Ecto neural progenitor cell (in vitro differentiated cells): Measurements from ENCODE around the gene SNED1.

Source experiments
- DNase-seq: peaks from one replicate; pipeline ENCODE4 v3.0.0-alpha.2; 2018; ENCODE audit warnings: low spot score

SNED1 gene

GRCh38 chr2:241030333-241030680, 31.9 kb downstream of the SNED1 start:
- DNase-seq, result no peak

- no peak for DNase-seq
Measured at GRCh38 chr2:241030883-241031282, 32.5 kb downstream of the SNED1 start.

DNA sequence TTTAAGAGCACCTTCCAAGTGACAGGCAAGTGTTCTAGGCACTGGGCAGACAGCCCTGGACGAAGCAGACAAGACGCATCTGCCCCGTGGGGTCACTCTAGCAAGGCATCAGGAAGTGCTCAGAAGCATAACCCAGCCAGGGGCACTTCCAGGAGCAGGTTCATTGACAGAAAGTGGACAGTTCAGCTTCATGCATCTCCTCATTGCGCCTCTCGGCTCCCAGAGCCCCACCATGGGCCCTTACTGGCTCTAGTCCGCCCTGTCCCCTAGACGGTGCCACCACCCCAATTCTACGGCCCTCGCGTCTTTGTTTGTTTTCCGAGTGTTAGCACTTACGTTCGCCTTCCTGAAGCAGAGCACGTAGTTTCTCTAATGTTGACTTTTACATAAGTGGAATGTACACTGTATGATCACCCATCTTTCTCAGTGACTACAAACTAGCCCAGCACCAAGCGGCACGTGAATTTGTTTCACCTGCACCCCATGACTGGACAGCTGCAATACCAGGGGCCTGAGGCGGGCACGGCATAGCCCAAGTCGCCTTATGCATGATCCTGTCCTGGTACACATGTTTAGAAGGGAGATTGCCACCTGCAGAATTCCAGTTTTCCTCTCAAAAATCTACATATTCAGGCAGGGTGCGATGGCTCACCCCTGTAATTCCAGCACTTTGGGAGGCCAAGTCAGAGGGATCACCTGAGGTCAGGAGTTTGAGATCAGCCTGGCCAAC, 33.2 kb downstream of the SNED1 start:
- DNase-seq, result peak; percentile 41

GRCh38 chr2:241033336-241033987, 35.0 kb downstream of the SNED1 start:
- peak; percentile 45 for DNase-seq

DNA sequence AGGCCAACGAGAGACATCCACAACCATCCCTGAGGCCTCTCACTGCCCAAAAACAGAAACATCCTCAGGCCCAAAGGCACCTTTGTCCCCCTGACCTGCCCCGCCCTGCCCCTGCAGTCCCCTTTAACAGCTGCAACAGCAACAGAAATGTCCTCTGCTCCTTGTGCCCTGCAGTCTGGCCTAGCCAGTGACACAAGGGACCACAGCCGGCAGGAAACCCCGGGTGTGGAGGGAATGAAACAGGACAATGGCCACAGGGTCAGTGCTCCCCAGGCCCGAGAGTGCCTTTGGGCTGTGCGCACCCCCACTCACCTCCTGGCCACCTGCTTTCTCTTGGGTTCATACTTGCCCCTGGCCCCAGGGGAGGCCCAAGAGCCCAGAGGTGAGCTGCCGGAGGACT, 35.6 kb downstream of the SNED1 start:
- DNase-seq, result no peak

- DNase-seq, result no peak
Measured at GRCh38 chr2:241034490-241035141, 36.2 kb downstream of the SNED1 start.

- DNase-seq, result no peak
Measured at GRCh38 chr2:241035142-241035817, 36.9 kb downstream of the SNED1 start.

GRCh38 chr2:241035818-241036396, 37.5 kb downstream of the SNED1 start:
- DNase-seq, result no peak

DNA sequence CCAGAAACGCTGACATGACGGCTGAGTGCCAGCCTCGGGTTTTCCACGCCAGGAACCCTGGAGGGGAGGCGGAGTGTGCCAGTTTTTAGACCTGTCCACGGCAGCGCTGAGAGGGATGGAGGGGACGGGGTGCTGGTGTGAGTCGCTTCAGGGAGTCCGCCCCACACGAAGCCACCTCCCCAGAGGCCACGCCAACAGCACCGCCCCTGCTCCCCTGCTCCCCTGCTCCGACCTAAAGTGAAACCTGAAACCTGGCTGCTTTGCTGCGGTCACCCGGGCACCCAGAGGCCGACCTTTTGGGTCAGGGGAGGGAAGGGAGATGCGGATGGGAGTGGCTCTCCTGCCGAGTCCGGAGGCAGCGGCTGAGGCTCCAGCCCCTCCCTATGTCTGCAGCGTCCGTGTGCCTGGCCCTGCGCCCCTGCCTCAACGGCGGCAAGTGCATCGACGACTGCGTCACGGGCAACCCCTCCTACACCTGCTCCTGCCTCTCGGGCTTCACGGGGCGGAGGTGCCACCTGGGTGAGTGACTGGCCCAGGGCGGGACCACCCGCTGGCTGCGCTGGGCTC, 38.1 kb downstream of the SNED1 start:
- peak; percentile 78 for DNase-seq

DNA sequence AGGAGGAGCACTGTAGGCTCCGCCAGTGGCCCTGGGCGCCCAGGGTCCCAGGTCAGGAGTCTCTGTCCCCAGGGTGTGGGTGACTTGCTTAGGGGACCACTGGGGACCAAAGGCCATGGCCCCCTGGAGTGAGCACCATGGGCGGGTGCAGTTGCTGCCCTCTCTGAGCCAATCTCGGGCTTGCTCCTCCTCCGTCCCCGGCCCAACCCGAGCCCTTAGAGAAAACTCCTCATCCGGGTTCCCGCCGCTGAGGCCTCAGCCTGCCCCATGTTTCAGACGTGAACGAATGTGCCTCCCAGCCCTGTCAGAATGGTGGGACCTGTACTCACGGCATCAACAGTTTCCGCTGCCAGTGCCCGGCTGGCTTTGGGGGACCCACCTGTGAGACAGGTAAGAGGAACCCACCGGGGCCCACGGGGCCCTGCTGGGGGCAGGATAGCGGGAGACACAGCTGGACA, 38.6 kb downstream of the SNED1 start:
- no peak for DNase-seq

DNA sequence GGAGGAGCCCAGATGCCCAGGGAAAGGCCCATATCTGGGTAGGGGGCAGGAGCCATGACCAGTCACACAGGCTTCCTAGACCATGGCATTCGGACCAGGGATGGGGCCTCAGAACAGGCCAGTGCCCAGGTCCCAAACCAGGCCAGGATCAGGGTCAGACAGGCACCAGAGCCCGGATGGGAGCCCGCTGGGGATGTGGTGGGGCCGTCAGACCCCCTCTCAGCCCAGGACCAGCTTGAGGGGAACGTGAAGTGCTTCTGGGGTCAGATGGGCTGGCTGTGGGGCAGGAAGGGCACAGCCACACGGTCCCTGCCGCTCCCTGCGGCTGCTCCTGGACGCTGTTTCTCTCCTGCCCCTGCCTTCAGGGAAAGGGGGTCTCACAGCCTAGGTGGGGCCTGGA, 39.1 kb downstream of the SNED1 start:
- DNase-seq, result no peak

GRCh38 chr2:241038374-241039180, 40.2 kb downstream of the SNED1 start:
- no peak for DNase-seq

- no peak for DNase-seq
Measured at GRCh38 chr2:241039416-241039815, 41.0 kb downstream of the SNED1 start.

- DNase-seq, result no peak
Measured at GRCh38 chr2:241040081-241040803, 41.8 kb downstream of the SNED1 start.

- DNase-seq, result no peak
Measured at GRCh38 chr2:241041589-241042158, 43.3 kb downstream of the SNED1 start.

- DNase-seq, result no peak
Measured at GRCh38 chr2:241043581-241043980, 45.2 kb downstream of the SNED1 start.

GRCh38 chr2:241047253-241048010, 49.0 kb downstream of the SNED1 start:
- DNase-seq, result no peak

DNA sequence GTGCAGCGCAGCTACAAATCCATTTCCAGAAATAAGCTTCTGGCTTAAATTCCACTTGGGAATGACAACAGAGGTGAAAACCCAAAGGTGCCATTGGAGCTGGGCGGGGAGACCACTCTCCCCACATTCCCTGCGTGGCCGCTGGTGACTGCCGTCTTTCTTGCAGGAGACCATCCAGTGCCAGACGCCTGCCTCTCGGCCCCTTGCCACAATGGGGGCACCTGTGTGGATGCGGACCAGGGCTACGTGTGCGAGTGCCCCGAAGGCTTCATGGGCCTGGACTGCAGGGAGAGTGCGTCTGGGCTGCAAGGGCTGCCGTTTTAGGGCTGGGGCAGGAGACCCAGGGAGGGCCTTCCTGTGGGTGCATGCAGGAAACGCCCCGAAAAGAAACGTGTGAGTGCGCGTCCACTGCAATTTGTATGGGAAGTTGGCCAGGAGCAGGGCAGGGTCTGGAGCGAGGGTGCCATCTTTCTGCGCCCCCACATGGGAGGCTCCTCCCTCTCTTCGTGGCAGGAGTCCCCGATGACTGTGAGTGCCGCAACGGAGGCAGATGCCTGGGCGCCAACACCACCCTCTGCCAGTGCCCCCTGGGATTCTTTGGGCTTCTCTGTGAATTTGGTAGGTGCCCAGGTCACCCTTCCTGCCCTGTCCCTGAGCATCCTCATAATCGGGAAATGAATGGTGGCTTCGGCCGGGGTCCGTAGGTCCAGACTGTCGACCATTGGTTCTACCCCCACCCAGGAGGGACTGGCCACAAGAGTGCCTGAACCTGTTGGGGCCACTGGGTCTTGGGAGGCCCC, 49.9 kb downstream of the SNED1 start:
- no peak for DNase-seq

DNA sequence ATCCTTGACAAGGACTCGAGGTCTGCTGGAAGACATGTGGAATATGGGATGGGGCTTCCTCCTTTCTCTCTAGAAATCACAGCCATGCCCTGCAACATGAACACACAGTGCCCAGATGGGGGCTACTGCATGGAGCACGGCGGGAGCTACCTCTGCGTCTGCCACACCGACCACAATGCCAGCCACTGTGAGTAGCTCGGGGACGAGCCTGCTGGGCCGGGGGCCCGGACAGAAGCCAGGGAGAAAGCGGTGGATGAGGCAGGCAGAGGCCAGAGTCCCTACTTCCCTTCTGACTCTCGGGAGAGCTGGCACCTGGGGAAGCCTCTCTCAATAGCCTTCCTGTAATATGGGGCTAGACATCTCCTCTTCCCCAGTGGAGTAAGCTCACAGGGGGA, 50.5 kb downstream of the SNED1 start:
- DNase-seq, result no peak
